Measurements from ENCODE around the gene PLEKHH1. TPM values are rescaled to one million over a fixed set of nuclear protein-coding genes. Genes with fewer than 3 reads are reported as not detected.

PLEKHH1 gene
- total RNA-seq, 1 donor from 2014 or later = 32.4 TPM

GRCh38 chr14:67577909-67578749 is 45.0 kb downstream of the PLEKHH1 start:
- H3K27me3 Mint-ChIP-seq (ENCODE audit: unreplicated experiment) = no peaks in the 10 kb centered on the region
- TF ChIP-seq CTCF (IDR thresholded peaks at IDR 0.05; ENCODE audit: partially characterized antibody, unreplicated experiment) = no peak
- no peak overlapping the region for H3K4me3 Mint-ChIP-seq (ENCODE audit: unreplicated experiment)
- no peak overlapping the region for H3K27ac Mint-ChIP-seq (ENCODE audit: unreplicated experiment)
- peaks cover 4% of the 10 kb centered on the region for H3K36me3 Mint-ChIP-seq (ENCODE audit: unreplicated experiment)
- H3K9me3 Mint-ChIP-seq (ENCODE audit: unreplicated experiment) = peaks cover 2% of the 10 kb centered on the region
- no peak for DNase-seq
- peaks cover 1% of the 10 kb centered on the region for H3K4me1 Mint-ChIP-seq (ENCODE audit: low read depth, unreplicated experiment)

DNA sequence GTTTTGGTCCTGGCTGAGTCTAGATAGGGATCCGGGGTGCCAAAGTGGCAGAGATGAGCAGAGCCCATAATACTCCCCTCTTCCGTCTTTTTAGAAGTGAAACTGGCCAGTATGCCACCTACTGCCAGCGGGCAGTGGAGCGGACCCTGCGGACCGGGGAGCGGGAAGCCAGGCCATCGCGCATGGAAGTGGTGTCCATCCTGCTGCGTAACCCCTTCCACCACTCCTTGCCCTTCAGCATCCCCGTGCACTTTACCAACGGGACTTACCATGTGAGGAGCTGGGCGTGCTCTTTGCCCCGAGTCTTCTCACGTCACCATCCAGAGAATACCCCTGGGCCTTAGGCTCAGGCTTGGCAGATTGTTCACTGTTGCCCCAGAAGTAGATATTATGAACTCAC is 46.0 kb downstream of the PLEKHH1 start:
- Mint-ChIP-seq H3K4me1 (ENCODE audit: low read depth, unreplicated experiment) (peaks cover 1% of the 10 kb centered on the region), H3K36me3 (ENCODE audit: unreplicated experiment) (no peaks in the 10 kb centered on the region), H3K27ac (ENCODE audit: unreplicated experiment) (no peak overlapping the region), H3K4me3 (ENCODE audit: unreplicated experiment) (no peak overlapping the region), H3K9me3 (ENCODE audit: unreplicated experiment) (peaks cover 2% of the 10 kb centered on the region), H3K27me3 (ENCODE audit: unreplicated experiment) (no peaks in the 10 kb centered on the region)
- no peak for DNase-seq
- no peak for TF ChIP-seq CTCF (IDR thresholded peaks at IDR 0.05; ENCODE audit: partially characterized antibody, unreplicated experiment)

DNA sequence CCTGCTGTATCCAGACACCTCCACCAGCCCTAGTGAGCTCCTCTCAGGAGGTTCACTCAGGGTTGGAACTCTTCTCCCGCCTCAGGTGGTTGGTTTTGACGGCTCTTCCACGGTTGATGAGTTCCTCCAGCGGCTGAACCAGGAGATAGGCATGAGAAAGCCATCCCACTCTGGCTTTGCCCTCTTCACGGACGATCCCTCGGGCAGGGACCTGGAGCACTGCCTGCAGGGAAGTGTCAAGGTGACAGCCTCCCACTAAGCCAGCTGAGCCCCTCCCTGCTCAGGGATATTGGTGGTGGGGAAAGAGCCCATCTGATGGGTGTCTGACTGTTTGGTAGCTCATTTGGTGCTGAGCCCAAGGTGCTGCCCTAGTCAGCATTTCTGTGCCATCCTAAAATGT is 46.5 kb downstream of the PLEKHH1 start:
- Mint-ChIP-seq H3K27me3 (ENCODE audit: unreplicated experiment) (no peaks in the 10 kb centered on the region), H3K4me3 (ENCODE audit: unreplicated experiment) (no peak overlapping the region), H3K27ac (ENCODE audit: unreplicated experiment) (no peak overlapping the region), H3K9me3 (ENCODE audit: unreplicated experiment) (peaks cover 2% of the 10 kb centered on the region), H3K4me1 (ENCODE audit: low read depth, unreplicated experiment) (peaks cover 1% of the 10 kb centered on the region), H3K36me3 (ENCODE audit: unreplicated experiment) (no peaks in the 10 kb centered on the region)
- TF ChIP-seq CTCF (IDR thresholded peaks at IDR 0.05; ENCODE audit: partially characterized antibody, unreplicated experiment) = no peak
- DNase-seq = no peak

- peaks cover 1% of the 10 kb centered on the region for H3K4me1 Mint-ChIP-seq (ENCODE audit: low read depth, unreplicated experiment)
- H3K9me3 Mint-ChIP-seq (ENCODE audit: unreplicated experiment) = peaks cover 2% of the 10 kb centered on the region
Measured at GRCh38 chr14:67580336-67581171, 47.5 kb downstream of the PLEKHH1 start.

More at GRCh38 chr14:67580336-67581171, 47.5 kb downstream of the PLEKHH1 start:
- Mint-ChIP-seq H3K4me3 (ENCODE audit: unreplicated experiment) (no peak overlapping the region), H3K36me3 (ENCODE audit: unreplicated experiment) (no peaks in the 10 kb centered on the region), H3K27ac (ENCODE audit: unreplicated experiment) (no peak overlapping the region), H3K27me3 (ENCODE audit: unreplicated experiment) (no peaks in the 10 kb centered on the region)
- TF ChIP-seq CTCF (IDR thresholded peaks at IDR 0.05; ENCODE audit: partially characterized antibody, unreplicated experiment) = no peak
- no peak for DNase-seq
